Liver (tissue), 9 donors: ENCODE measurements around the gene KLF11. TPM values are rescaled to one million over a fixed set of nuclear protein-coding genes. Genes with fewer than 3 reads are reported as not detected.
"Not testable (repeated sequence)": the region's sequence is repeated elsewhere in the genome, so short reads cannot be mapped to it uniquely, and the experiment has no call there.

Experiments used
- DNase-seq: peaks from one replicate; pipeline ENCODE4 v3.0.0-alpha.2; 2017; ENCODE audit warnings: low spot score
- H3K27ac ChIP-seq, 2 donors: one replicate each; pipeline ENCODE4 v1.7.0; 2013; ENCODE audit warnings: inconsistent platforms in 2 of 2, low read length in 2 of 2, control low read depth in 1 of 2, low read depth in 1 of 2, mild to moderate bottlenecking in 1 of 2
- H3K27me3 ChIP-seq, 4 donors: one replicate each; pipeline versions ENCODE4 v1.6.1 to v1.7.0; 2013; ENCODE audit warnings: low read length in 3 of 4, inconsistent platforms in 1 of 4, mild to moderate bottlenecking in 1 of 4, moderate library complexity in 1 of 4; ENCODE audit not compliant: control insufficient read depth in 4 of 4, insufficient read depth in 4 of 4
- H3K36me3 ChIP-seq, 4 donors: one replicate each; pipeline versions ENCODE4 v1.6.1 to v1.7.0; 2013; ENCODE audit warnings: low read length in 3 of 4, mild to moderate bottlenecking in 3 of 4, low read depth in 1 of 4, moderate library complexity in 1 of 4; ENCODE audit not compliant: control insufficient read depth in 4 of 4, insufficient read depth in 3 of 4
- H3K4me1 ChIP-seq, 4 donors: one replicate each; pipeline versions ENCODE4 v1.6.1 to v1.7.0; 2013; ENCODE audit warnings: low read length in 3 of 4, mild to moderate bottlenecking in 3 of 4, moderate library complexity in 1 of 4; ENCODE audit not compliant: control insufficient read depth in 4 of 4, insufficient read depth in 4 of 4
- H3K4me3 ChIP-seq, 3 donors: one replicate each; pipeline versions ENCODE4 v1.6.1 to v1.7.0; 2013; ENCODE audit warnings: low read length in 3 of 3, control low read depth in 1 of 3, low read depth in 1 of 3, mild to moderate bottlenecking in 1 of 3
- H3K9ac ChIP-seq, 2 donors: one replicate each; pipeline ENCODE4 v1.7.0; 2013; ENCODE audit warnings: low read length in 2 of 2, mild to moderate bottlenecking in 2 of 2, moderate library complexity in 2 of 2, control low read depth in 1 of 2, low read depth in 1 of 2
- H3K9me3 ChIP-seq, 4 donors: one replicate each; pipeline versions ENCODE4 v1.6.1 to v1.7.0; 2013; ENCODE audit warnings: low read length in 3 of 4; ENCODE audit not compliant: control insufficient read depth in 4 of 4
- ATF3 ChIP-seq: IDR thresholded peaks from 2 replicates; pipeline ENCODE4 v1.6.1; 2016; ENCODE audit warnings: antibody characterized with exemption
- EGR1 ChIP-seq, 2 donors: IDR thresholded peaks; 2 replicates each; pipeline ENCODE4 v1.6.1; 2016 to 2018; ENCODE audit warnings: antibody characterized with exemption in 2 of 2, low read depth in 2 of 2
- FOXA1 ChIP-seq: IDR thresholded peaks from 2 replicates; pipeline ENCODE4 v1.6.1; 2016; ENCODE audit warnings: antibody characterized with exemption
- HNF4G ChIP-seq: IDR thresholded peaks from 2 replicates; pipeline ENCODE4 v1.6.1; 2016; ENCODE audit warnings: antibody characterized with exemption
- JUND ChIP-seq, 2 donors: IDR thresholded peaks; 2 replicates each; pipeline ENCODE4 v1.6.1; 2016; ENCODE audit warnings: antibody characterized with exemption in 2 of 2
- RAD21 ChIP-seq, 2 donors: IDR thresholded peaks; 2 replicates each; pipeline ENCODE4 v1.6.1; 2016; ENCODE audit warnings: antibody characterized with exemption in 2 of 2, mild to moderate bottlenecking in 2 of 2
- REST ChIP-seq: IDR thresholded peaks from 2 replicates; pipeline ENCODE4 v1.6.1; 2016; ENCODE audit warnings: antibody characterized with exemption, mild to moderate bottlenecking
- RXRA ChIP-seq, 2 donors: IDR thresholded peaks; 2 replicates each; pipeline ENCODE4 v1.6.1; 2017 to 2018; ENCODE audit warnings: antibody characterized with exemption in 2 of 2, mild to moderate bottlenecking in 1 of 2
- SP1 ChIP-seq: IDR thresholded peaks from 2 replicates; pipeline ENCODE4 v1.6.1; 2018; ENCODE audit warnings: antibody characterized with exemption, mild to moderate bottlenecking
- TAF1 ChIP-seq: conservative IDR thresholded peaks from 2 replicates; pipeline ENCODE4 v1.6.1; 2016; ENCODE audit warnings: antibody characterized with exemption, mild to moderate bottlenecking
- WGBS: extraction: QIAGEN DNeasy Blood & Tissue Kit; methylation state at CpG from one replicate; pipeline ENCODE4 v1.1.7; 2013; 5-methylcytosine and 5-hydroxymethylcytosine counted together
- polyA plus RNA-seq, 2 donors: library from polyadenylated mRNA; stranded (reverse) in 1 of 2; unstranded in 1 of 2; fragments of 200-250 nt in 1 of 2; fragments of >200 nt in 1 of 2; fragmentation: Nextera tagmentation in 1 of 2; extraction: Ambion mirVana in 1 of 2; gene quantifications; one replicate each; pipeline versions ENCODE4 v1.2.1 to v1.2.3, GENCODE V29; 2013 to 2015
- total RNA-seq, 2 donors: library from RNA; depleted of rRNA; stranded (reverse); fragments of >200 nt; gene quantifications; one replicate each; pipeline ENCODE4 v1.2.3, GENCODE V29; 2014
- TF ChIP-seq, protein P1 (sequence below): IDR thresholded peaks from 2 replicates; pipeline ENCODE4 v1.6.1; 2016; ENCODE audit warnings: antibody characterized with exemption
- donor health status: healthy.
- donor health status: healthy.
- donor health status: healthy.
- donor health status: healthy.
- donor health status: healthy.

KLF11 gene
- total and polyA plus RNA-seq, 4 donors: 10.5 to 43.0 (median 14.5) TPM

DNA sequence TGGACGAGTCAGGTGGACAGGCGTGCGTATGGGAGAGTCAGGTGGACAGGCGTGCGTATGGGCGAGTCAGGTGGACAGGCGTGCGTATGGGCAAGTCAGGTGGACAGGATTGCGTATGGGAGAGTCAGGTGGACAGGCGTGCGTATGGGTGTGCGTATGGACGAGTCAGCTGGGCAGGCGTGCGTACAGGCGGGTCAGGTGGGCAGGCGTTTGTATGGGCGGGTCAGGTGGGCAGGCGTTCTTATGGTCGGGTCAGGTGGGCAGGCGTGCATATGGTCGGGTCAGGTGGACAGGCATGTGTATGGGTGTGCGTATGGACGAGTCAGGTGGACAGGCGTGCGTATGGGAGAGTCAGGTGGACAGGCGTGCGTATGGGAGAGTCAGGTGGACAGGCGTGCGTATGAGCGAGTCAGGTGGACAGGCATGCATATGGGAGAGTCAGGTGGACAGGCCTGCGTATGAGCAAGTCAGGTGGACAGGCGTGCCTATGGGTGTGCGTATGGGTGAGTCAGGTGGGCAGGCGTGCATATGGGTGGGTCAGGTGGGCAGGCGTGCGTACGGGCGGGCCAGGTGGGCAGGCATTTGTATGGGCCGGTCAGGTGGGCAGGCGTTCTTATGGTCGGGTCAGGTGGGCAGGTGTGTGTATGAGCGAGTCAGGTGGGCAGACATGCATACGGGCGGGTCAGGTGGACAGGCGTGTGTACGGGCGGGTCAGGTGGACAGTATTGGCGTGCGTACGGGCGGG, 32.3 kb upstream of the KLF11 start:
- WGBS: 96% methylated on average over 52 of the region's 52 CpGs
- not testable (repeated sequence) for DNase-seq, H3K9ac ChIP-seq, H3K9me3 ChIP-seq, H3K36me3 ChIP-seq, H3K27me3 ChIP-seq
- peak overlapping the region; percentile 3 to 45 (median 38) for H3K4me3 ChIP-seq
- peak overlapping the region; percentile 80 to 86 for H3K27ac ChIP-seq
- H3K4me1 ChIP-seq: peaks cover 11 to 37% (median 31%) of the 10 kb centered on the region in 4 donors

- not testable (repeated sequence) for H3K27me3 ChIP-seq, H3K9ac ChIP-seq, DNase-seq, H3K9me3 ChIP-seq, H3K36me3 ChIP-seq
- WGBS: 97% methylated on average over 61 of the region's 61 CpGs
- Histone ChIP-seq H3K4me1 (peaks cover 10 to 42% (median 33%) of the 10 kb centered on the region in 4 donors), H3K4me3 (peak overlapping the region; percentile 3 to 45 (median 38)), H3K27ac (peak overlapping the region in 1 of 2 donors; percentile 80)
These were observed 31.6 kb upstream of the KLF11 start for GRCh38 chr2:10011606-10012325.

GRCh38 chr2:10012366-10012962, 30.9 kb upstream of the KLF11 start:
- not testable (repeated sequence) for H3K27ac ChIP-seq, H3K9ac ChIP-seq, H3K9me3 ChIP-seq, DNase-seq, H3K4me3 ChIP-seq, H3K36me3 ChIP-seq, H3K27me3 ChIP-seq
- 97% methylated on average over 37 of the region's 37 CpGs for WGBS
- peaks cover 12 to 43% (median 35%) of the 10 kb centered on the region in 4 donors for H3K4me1 ChIP-seq

- TF ChIP-seq RXRA (IDR thresholded peaks at IDR 0.05) (no peak), RAD21 (IDR thresholded peaks at IDR 0.05) (no peak), JUND (IDR thresholded peaks at IDR 0.05) (no peak), SP1 (no peak), EGR1 (IDR thresholded peaks at IDR 0.05; ENCODE audit: low read depth in 2 of 2) (no peak), REST (no peak), ATF3 (no peak), HNF4G (no peak), FOXA1 (no peak), TAF1 (no peak)
- TF ChIP-seq, protein P1, sequence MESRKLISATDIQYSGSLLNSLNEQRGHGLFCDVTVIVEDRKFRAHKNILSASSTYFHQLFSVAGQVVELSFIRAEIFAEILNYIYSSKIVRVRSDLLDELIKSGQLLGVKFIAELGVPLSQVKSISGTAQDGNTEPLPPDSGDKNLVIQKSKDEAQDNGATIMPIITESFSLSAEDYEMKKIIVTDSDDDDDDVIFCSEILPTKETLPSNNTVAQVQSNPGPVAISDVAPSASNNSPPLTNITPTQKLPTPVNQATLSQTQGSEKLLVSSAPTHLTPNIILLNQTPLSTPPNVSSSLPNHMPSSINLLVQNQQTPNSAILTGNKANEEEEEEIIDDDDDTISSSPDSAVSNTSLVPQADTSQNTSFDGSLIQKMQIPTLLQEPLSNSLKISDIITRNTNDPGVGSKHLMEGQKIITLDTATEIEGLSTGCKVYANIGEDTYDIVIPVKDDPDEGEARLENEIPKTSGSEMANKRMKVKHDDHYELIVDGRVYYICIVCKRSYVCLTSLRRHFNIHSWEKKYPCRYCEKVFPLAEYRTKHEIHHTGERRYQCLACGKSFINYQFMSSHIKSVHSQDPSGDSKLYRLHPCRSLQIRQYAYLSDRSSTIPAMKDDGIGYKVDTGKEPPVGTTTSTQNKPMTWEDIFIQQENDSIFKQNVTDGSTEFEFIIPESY: no peak
- H3K9me3 ChIP-seq: no peaks in the 10 kb centered on the region
- DNase-seq: no peak
- peaks cover 15 to 41% (median 36%) of the 10 kb centered on the region in 4 donors for H3K4me1 ChIP-seq
- H3K27ac ChIP-seq: no peak overlapping the region
- WGBS: 93% methylated on average over 29 of the region's 29 CpGs
- no peak overlapping the region for H3K4me3 ChIP-seq
- no peaks in the 10 kb centered on the region for H3K36me3 ChIP-seq
- H3K27me3 ChIP-seq: no peaks in the 10 kb centered on the region
- H3K9ac ChIP-seq: no peak overlapping the region
These were observed 30.3 kb upstream of the KLF11 start for GRCh38 chr2:10012963-10013461.
